T-helper 1 cell (primary cell): ENCODE results near the gene CX3CR1.
A peak's percentile ranks its signal among the peaks of the same experiment; 100 is the strongest.
"Not testable (repeated sequence)": the region's sequence is repeated elsewhere in the genome, so short reads cannot be mapped to it uniquely, and the experiment has no call there.

Source experiments
- DNase-seq, 5 donors: peaks; one replicate each; pipeline ENCODE4 v3.0.0-alpha.2; 2012 to 2020
- total RNA-seq, 4 donors: gene quantifications; one replicate each; lab custom pipeline; 2026; lab: John Stamatoyannopoulos, UW

Gene CX3CR1, protein sequence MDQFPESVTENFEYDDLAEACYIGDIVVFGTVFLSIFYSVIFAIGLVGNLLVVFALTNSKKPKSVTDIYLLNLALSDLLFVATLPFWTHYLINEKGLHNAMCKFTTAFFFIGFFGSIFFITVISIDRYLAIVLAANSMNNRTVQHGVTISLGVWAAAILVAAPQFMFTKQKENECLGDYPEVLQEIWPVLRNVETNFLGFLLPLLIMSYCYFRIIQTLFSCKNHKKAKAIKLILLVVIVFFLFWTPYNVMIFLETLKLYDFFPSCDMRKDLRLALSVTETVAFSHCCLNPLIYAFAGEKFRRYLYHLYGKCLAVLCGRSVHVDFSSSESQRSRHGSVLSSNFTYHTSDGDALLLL
- 0.80 to 3.5 (median 0.95) reads per million in 4 donors for total RNA-seq

DNA sequence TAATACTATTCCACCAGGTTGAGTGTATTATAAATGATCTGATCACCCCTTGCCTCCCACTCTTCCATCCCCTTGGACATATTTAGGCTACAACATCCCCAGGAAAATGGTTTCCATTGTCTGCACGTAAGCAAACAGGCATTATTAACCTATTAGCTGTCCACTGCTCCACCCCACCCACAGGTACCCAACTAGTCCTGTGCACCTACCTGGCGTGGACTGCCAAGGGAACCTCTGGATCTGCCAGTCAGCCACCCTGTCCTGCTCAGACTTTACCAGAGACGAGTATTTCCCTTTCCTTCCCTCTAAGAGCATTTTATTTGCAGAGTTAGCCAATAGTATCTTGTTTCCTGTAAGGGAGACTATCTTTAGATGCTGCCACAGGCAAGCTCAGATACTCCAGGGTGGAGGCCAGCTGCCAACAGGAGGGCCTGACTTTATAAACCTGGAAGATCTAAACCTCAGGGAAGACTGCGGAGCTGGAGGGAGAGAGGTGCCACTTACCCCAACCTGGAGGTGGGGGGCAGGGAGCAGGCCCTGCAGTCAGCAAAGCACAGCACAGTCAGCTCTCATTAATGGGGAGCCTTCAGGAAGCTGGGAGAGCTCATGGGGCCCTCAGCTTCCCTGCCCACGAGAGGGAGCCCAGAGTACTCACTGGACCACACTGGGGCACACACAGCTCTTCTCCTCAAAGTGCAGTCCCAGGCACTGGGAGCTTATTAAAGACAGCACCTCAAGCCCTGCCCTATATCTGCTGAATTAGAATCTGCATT, at the start of gene CX3CR1:
Gene CX3CR1 (minus strand): TSS at position 292 of the 773 bp plus-strand sequence. CDS start 13,527 bp downstream, outside the sequence.
- no peak for DNase-seq

DNA sequence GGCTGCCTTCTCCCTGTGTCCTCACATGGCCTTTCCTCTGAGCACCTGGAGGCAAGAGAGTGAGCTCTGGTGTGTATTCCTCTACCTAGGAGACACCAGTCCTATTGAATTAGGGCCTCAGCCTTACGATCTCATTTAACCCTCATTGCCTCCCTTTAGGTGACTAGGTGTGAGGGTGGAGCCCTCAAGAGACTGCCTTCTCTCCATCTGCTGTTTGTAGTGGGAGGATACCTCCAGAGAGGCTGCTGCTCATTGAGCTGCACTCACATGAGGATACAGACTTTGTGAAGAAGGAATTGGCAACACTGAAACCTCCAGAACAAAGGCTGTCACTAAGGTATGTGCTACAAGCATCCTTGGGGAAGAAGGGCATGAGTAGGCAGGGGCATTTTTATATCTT, 49.7 kb upstream of the CX3CR1 start, which contains the start of gene CCR8:
Gene CCR8 (plus strand): TSS at position 217 of the 400 bp plus-strand sequence. CDS start 2,623 bp downstream, outside the sequence.
- no peak for DNase-seq

DNA sequence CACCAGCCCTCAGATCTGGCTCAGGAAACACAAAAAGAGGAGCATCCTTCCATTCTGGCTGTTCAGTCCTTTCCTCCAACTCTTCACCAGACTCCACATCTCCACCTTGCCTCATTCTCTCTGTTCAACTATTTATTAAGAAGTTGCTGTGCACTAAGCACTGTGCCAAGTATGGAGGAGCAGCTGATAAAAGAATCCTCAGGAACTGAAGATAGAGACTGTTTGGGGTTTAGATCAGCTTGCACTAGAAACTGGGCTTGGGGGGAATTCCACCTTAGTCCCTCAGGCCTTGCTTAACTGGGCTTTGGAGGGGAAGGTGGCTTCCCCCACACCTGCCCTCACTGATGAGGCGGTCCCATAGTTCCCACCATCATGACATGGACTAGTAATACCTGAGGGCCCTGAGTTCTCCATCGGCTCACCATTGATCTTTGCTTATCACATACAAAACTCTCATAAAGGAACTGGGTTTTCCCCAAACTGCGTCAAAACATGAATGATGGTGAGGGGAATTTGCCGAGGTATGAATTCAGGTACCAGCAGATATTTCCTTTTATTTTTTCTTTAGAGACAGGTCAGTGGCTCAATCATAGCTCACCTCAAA, 48.0 kb upstream of the CX3CR1 start:
- peak in 3 of 5 donors; percentile 5 to 50 (median 14) for DNase-seq

DNA sequence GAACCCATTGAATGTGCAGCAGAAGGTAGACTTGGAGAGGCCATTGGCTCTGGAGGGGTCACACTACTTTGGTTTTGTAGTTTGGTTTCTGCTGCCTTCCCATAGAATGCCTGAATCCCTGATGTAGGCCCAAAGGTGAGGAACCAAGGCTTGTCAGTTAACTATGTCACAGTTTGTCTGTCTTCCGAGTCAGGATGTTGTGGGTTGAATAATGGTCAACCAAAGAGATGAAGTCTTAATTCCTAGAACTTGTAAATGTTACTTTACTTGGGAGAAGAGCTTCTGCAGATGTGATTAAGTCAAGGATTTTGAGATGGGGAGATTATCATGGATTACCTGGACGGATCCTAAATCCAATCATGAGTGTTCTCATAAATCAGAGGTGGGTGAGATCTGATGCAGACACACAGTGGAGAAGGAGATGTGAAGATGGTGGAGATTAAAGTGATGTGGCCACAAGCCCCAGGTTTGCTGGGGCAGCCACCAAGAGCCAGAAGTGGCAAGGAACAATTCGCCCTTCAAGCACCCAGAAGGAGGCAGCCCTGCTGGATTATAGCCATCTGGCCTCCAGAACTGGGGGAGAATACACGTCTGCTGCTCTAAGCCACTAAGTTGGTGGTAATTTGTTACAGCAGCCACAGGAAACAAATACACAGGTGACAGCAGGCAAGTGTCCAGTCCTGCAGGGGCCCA, 47.4 kb upstream of the CX3CR1 start:
- peak in 1 of 5 donors; percentile 51 for DNase-seq

DNA sequence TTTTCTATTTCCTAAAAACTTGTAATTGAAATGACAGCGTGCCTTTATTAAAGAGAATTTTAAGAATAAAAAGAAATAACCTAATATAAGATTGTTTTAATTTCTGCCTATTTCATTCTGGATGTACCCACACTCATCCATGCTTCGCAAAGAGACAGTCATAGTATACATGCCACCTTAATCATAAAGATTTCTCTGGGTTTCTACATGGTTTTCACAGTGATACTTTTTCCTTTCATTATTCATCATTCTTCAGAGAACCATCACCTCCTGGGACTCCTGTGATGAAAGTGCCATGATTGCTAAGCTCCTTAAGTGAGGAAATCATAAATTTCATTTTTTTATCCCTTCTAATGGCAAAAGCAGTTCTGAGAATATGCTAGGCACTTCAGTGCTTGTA, 45.4 kb upstream of the CX3CR1 start:
- peak in 1 of 5 donors; percentile 45 for DNase-seq

DNA sequence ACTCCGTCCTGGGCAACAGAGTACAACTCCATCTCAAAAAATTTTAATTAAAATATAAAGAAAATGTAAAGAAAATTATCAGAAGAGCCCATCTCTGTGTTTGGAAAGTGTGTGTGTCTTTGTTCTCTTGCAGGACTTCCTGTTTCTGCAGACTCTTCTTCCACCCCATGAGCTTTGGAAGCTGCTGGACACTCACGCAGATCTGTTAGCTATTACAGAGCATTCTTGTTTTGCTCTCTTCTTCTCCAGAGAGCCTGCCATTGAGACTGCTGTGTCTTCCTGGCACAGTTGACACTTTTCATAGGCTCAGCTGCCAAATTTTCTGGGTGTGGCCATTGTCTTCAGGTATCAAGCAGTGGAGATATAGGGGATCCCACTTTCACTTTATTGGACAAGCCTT, 43.7 kb upstream of the CX3CR1 start:
- no peak for DNase-seq

DNA sequence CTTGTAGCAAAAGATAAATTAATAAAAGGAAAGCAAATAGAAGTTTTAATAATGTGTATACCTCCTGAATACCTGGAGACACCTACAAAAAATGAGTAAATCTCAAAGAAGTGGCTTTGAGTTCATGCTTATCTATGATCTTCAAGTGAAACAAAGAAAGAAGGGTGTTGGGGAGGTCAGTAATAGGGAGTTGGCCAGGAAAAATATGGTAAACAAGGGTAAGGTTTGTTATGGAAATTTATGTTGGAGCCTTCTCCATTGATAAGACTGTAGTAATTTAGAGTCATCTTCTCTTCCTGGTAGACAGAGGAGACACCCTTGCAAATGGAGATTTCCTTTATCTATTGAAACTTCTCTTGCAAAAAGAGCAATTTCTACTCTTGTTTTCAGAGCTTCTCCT, 43.1 kb upstream of the CX3CR1 start:
- no peak for DNase-seq

DNA sequence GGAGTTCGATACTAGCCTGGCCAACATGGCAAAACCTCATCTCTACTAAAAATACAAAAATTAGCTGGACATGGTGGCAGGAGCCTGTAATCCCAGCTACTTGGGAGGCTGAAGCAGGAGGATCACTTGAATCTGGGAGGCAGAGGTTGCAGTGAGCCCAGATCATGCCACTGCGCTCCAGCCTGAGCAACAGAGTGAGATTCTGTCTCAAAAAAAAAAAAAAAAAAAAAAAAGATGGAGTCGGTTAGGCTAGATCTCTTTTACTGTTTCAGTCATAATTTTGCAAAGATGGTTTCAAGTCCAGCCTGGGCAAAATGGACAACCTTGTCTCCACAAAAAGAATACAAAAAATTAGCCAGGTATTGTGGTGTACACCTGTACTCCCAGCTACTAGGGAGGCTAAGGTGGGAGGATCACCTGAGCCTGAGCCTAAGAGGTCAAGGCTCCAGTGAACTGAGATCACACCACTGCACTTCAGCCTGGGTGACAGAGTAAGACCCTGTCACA, 42.4 kb upstream of the CX3CR1 start:
- DNase-seq, result not testable (repeated sequence)

DNA sequence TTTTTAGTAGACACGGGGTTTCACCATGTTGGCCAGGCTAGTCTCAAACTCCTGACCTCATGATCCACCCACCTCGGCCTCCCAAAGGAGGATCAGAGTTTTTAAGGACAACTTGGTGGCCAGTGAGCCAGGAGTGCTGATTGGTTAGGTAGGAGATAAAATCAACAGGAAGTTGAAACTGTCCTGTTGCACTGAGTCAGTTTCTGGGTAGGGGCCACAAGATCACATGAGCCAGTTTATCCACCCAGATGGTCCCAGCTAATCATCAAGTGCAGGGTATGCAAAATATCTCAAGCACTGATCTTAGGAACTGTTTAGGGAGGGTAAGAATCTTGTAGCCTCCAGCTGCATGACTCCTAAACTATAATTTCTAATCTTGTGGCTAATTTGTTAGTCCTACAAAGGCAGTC, 41.7 kb upstream of the CX3CR1 start:
- peak in 1 of 5 donors; percentile 74 for DNase-seq

DNA sequence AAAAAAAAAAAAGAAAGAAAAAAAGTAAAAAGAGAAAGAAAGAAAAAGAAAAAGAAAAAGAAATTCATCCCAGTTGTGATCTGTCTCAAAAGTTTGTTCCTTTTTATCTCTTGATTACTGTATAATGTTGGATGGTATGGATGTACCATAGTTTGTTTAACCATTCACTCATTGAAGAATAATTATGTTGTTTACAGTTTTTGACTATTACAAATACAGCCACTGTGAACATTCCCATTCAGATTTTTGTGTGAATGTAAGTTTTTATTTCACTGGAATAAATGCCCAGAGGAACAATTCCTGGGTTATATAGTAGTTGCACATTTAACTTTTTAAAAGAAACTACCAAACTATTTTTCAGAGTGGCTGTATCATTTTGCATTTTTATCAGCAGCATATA, 39.4 kb upstream of the CX3CR1 start:
- no peak for DNase-seq

DNA sequence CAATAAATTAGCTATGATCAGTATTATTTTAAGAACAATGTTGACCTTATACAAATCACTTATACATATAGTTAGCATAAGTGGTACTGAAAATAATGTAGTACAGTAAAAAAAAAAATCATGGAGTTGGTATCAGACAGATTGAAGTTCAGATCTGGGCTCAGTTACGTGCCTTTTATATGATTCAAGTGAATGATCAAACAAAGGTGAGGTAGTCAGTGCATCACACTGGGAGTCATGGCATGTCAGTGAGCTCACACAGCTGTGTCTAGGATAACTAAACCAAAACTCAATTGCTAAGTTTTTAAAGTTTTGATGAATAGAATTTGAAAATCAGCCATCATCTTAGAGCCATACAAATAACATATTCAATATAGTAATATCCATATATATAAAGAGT, 38.5 kb upstream of the CX3CR1 start:
- no peak for DNase-seq

DNA sequence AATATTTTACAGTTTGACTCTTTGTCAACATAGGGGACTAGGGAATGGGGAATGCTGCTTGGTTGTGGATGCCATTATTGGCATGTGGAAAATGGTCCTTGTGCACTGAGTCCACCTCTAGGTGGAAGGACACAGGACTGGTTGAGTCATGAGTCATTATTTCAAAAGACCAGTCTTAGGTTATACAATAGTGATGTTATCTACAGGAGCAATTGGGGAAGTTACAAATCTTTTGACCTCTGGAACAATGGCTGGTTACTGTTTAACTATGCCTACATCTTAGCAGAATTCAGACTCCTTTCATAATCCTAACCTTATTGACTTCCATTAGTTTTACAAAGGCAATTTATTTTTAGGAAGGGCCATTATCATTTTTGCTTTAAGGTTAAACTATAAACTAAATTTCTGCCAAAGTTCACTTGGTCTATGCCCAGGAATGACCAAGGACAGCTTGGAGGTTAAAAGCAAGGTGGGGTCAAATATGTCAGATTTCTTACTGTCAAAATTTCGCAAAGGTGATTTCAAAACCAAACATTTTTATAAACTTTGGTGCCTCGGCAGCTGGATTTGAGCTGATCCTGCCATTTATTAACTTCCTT, 37.8 kb upstream of the CX3CR1 start:
- DNase-seq, result no peak

DNA sequence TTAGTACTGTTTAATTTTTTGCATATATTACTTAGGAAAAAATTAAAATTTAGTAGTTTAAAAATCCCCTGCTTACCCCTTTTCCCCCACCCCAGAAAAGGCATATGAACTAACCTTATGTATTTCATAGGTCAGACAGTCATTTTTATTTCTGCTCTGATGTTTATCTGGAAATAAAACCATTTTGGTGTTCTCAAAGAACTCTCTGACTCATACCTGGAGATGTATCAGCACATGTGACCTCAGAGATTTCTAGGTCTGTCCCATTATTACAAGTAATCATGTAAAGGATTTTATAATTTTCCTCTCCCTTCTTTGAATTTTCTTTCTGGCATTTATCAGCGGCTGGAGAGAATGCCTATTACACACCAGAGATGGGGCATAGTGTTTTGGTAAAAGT, 35.6 kb upstream of the CX3CR1 start:
- DNase-seq, result peak in 1 of 5 donors; percentile 45

DNA sequence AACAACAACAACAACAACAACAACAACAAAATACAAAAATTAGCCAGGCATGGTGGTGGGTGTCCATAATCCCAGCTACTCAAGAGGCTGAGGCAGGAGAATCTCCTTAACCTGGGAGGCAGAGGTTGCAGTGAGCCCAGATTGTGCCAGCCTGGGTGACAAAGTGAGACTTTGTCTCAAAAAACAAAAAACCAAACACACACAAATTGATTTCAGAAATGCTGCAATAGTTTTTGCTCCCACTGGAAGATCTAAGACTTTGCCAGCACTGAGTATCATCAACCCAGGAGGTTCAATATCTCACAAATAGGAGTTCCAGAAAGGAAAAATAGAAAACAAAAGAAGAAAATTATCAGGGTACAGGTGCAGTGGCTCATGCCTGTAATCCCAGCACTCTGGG, 33.5 kb upstream of the CX3CR1 start:
- no peak for DNase-seq

DNA sequence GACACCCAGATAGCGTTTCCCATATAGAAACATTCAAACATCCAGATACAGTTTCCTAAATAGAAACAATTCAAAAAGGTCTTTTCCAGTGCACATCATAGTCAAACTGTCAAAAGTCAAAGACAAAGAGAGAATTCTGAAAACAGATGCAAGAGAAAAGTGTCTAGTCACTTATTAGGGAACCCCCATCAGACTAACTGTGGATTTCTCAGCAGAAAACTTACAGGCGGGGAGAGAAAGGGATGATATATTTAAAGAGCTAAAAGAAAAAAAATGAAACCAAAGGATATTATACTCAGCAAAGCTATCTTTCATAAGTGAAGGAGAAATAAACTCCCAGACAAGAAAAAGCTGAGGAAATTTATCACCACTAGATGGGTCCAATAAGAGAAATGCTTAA, 22.3 kb upstream of the CX3CR1 start:
- DNase-seq, result no peak

DNA sequence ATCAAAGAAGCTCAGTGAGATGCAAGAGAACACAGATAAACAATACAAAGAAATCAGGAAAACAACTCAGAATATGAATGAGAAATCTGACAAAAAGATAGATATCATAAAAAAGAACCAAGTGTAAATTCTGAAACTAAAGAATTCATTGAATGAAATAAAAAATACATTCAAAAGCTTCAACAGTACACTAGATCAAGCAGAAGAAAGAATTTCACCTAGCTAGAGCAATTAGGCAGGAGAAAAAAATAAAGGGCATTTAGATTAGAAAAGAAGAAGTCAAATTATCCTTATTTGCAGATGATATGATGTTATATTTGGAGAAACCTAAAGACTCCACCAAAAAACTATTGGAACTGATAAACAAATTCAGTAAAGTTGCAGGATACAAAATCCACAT, 19.4 kb upstream of the CX3CR1 start:
- DNase-seq, result no peak

DNA sequence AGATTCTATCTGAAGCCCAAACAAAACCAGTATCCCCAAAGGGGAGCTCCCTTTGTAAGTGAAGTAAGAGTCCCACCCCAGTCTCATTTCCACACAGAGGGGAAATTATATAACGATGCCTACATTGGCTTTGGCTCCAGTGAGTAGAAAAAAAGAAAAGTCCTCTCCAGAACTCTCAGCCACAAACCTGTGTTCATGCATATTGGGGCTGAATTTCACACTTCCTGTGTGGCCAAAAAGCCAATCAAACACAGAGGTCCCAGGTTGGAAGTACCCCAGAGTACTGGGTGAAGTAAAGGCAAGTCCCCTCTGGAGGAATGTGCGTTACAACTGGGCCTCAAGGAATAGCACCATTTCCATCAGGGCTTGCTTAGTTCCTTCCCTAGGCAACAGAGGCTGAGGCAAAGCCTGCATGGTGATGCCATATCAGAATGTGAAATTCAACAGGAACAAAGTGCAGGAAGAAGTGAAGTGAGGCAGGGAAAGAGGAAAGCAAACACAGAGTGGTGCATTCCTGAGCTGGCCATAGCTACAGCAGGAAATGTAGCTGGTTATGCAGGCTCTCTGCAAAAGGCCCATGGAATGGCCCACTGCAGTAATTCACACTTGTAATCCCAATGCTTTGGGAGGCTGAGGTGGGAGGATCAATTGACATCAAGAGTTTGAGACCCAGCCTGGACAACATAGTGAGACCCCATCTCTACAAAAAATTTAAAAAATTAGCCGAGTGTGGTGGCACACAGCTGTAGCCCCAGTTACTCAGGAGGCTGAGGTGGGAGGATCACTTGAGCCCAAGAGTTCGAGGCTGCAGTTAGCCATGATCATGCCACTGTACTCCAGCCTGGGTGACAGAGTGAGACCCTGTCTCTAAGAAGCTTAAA, 16.6 kb upstream of the CX3CR1 start:
- no peak for DNase-seq

DNA sequence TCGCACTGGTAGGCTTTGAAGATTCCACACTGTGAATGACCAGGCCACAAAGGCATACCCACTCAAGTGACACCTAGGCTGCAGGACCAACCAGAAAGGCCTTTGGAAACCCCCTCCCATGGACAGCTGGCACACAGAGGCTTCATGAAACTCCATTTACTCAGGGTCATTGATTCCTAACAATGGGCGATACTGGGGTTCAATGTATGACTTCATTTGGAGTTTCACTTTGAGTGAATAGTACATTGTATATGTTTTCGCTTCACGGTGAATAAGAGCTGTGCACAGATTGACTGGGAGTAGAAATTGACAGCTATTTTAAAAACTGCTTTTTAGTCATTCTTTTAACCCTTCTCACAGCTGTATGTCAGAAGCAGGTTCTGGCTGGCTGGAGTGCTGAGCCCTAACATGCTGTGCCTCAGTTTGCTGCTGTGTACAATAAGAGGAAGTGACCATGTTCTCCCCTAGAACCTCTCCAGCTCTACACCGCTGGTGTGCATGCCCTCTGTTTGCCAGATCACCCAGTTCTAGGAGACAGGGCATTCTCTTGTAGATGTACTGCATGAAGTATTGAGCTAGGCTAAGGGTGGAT, 15.4 kb upstream of the CX3CR1 start:
- peak in 1 of 5 donors; percentile 62 for DNase-seq

DNA sequence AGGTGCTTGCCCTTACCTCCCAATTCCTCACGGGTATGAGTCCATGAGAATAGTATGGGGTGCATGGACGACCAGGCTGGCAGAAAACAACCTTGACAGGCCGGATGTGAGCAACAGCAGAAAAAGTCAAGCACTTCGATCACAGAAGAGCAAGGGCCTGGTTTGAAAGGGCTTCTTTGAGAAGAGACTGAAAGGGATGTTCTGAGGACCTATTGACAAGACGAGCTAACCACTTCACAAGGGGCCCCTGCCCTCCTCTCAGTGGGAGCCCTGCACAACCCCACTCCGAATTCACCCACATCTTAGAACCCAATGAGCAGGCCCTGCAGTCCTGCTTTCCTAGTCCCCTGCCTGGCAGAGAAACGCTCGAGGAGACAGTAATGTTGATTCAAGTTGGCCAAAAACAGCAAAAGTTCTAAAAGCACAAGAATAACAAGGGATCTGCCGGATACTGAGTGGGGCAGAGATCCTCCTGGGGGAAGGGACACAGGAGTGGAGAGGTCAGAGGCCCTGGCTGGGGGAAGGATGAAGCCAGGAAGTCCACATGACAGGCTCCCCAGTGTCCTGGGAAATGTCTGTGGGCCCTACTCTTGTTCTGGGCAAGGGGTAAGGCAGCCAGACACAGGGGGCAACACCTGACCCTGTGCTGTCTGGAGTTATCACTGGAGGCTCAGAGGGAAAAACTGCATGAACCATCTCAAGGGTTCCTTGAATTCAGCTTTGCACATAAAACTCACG, 14.8 kb upstream of the CX3CR1 start:
- peak in 1 of 5 donors; percentile 51 for DNase-seq

DNA sequence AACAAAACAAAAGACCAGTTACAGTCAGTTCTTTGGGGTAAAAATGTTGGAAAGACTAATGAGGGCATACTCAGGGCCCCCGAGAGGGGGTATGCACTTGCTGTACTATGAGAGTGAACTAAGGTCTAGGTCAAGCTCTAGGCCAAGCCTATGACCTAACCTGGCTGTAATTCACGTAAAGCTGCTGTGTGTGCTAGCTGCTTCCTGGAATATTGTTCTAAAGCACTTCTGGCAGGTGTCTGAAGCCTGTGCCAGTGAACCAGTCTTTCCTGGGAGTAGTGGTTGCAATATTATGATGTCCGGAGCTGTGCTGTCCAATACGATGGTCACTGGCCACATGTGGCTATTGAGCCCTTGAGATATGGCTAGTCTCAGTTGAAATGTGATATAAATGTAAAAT, 13.1 kb upstream of the CX3CR1 start:
- DNase-seq, result no peak
